Spleen (tissue), 11 donors: ENCODE results near the gene ZNF438. TPM values are rescaled to one million over a fixed set of nuclear protein-coding genes. Genes with fewer than 3 reads are reported as not detected.

Source experiments
- DNase-seq: peaks from one replicate; pipeline ENCODE4 v3.0.0-alpha.2; 2020
- H3K27ac ChIP-seq, 8 donors: fragments of 200-600 bp; sonication (generic) in 7 of 8; 1 replicate in 4 of 8; 2 replicates in 4 of 8; pipeline versions ENCODE4 v1.5.0 to v1.8.0; 2016 to 2021; ENCODE audit warnings: inconsistent platforms in 4 of 8, mild to moderate bottlenecking in 4 of 8, moderate library complexity in 1 of 8
- H3K27me3 ChIP-seq, 7 donors: fragments of 200-600 bp; sonication (generic) in 6 of 7; replicated peaks in 1 of 7; 1 replicate in 4 of 7; 2 replicates in 3 of 7; pipeline versions ENCODE4 v1.5.0 to v1.8.0; 2016 to 2021; ENCODE audit warnings: inconsistent platforms in 3 of 7, mild to moderate bottlenecking in 1 of 7
- H3K36me3 ChIP-seq, 6 donors: fragments of 200-600 bp; sonication (generic) in 5 of 6; 1 replicate in 4 of 6; 2 replicates in 2 of 6; pipeline versions ENCODE4 v1.5.0 to v1.8.0; 2016 to 2021; ENCODE audit warnings: inconsistent platforms in 2 of 6
- H3K4me1 ChIP-seq, 6 donors: fragments of 200-600 bp; sonication (generic) in 5 of 6; 1 replicate in 3 of 6; 2 replicates in 3 of 6; pipeline versions ENCODE4 v1.5.0 to v1.8.0; 2016 to 2021; ENCODE audit warnings: inconsistent platforms in 3 of 6
- H3K4me3 ChIP-seq, 8 donors: fragments of 200-600 bp; sonication (generic) in 7 of 8; 1 replicate in 4 of 8; 2 replicates in 4 of 8; pipeline versions ENCODE4 v1.5.0 to v1.8.0; 2016 to 2021; ENCODE audit warnings: inconsistent platforms in 4 of 8, mild to moderate bottlenecking in 4 of 8, moderate library complexity in 2 of 8
- H3K9me3 ChIP-seq, 8 donors: fragments of 200-600 bp; sonication (generic) in 7 of 8; 1 replicate in 4 of 8; 2 replicates in 4 of 8; pipeline versions ENCODE4 v1.5.0 to v1.8.0; 2016 to 2021; ENCODE audit warnings: inconsistent platforms in 4 of 8
- POLR2A ChIP-seq, 3 donors: fragments of 450-650 bp; IDR thresholded peaks; one replicate each; pipeline ENCODE4 v1.5.1; 2017; ENCODE audit warnings: antibody characterized with exemption in 3 of 3, mild to moderate bottlenecking in 1 of 3
- POLR2AphosphoS5 ChIP-seq, 3 donors: sonication (generic); formaldehyde crosslinking; IDR thresholded peaks; one replicate each; pipeline ENCODE4 v1.5.1; 2017; ENCODE audit warnings: antibody characterized with exemption in 3 of 3
- WGBS, 5 donors: extraction: QIAGEN DNeasy Blood & Tissue Kit in 3 of 5; methylation state at CpG; one replicate each; pipeline versions ENCODE4 v1.1.5 to v1.1.7; 2013 to 2018; 5-methylcytosine and 5-hydroxymethylcytosine counted together
- intact Hi-C: fragments of 100-400 bp; cut with DNase I; formaldehyde crosslinking; loops from one replicate; pipeline ENCODE4 v1.15.0; 2023; ENCODE audit warnings: low total_unique reads
- polyA plus RNA-seq, 3 donors: library from polyadenylated mRNA; stranded (reverse); fragments of 200-250 nt; gene quantifications; one replicate each; pipeline ENCODE4 v1.2.1, GENCODE V29; 2013
- total RNA-seq, 7 donors: library from RNA; depleted of rRNA in 3 of 7; stranded (reverse); fragments of >200 nt in 3 of 7; fragmentation: NEBNext Ultra II Directional in 4 of 7; extraction: Animal tissue kit (Norgen Biotek cat#: 25700) in 4 of 7; gene quantifications; one replicate each; pipeline versions ENCODE4 v1.1.0 to v1.2.1, GENCODE V29; 2016 to 2021
- TF ChIP-seq, protein P1 (sequence below), 11 experiments: fragments of 200-600 bp in 7 of 11; fragments of 450-650 bp in 4 of 11; sonication (generic) in 4 of 11; IDR thresholded peaks in 8 of 11; conservative IDR thresholded peaks in 3 of 11; 1 replicate in 7 of 11; 2 replicates in 4 of 11; pipeline versions ENCODE4 v1.4.0 to v1.8.0; 2016 to 2021; ENCODE audit warnings: antibody characterized with exemption in 11 of 11, inconsistent platforms in 4 of 11, mild to moderate bottlenecking in 1 of 11
- donor health status: healthy with polysubstance abuse.
- donor health status: DM: no; HTN: no; CAD: no; lungs with moderate emphysema.
- donor health status: DM: no; HTN: no; CAD: no.
- donor health status: Bipolar disorder and iron deficiency.
- donor health status: healthy.
- donor health status: DM: no; HTN: no; CAD: no.
- donor health status: DM: yes; HTN: yes; CAD: no.

Gene ZNF438
- total and polyA plus RNA-seq, 10 donors: 4.4 to 23.1 (median 13.9) TPM

- H3K36me3 ChIP-seq: peaks cover 0 to 14% (median 0%) of the 10 kb centered on the region in 6 donors
- TF ChIP-seq POLR2A (IDR thresholded peaks at IDR 0.05): no peak
- no peak for TF ChIP-seq POLR2AphosphoS5 (IDR thresholded peaks at IDR 0.05)
- TF ChIP-seq, protein P1, sequence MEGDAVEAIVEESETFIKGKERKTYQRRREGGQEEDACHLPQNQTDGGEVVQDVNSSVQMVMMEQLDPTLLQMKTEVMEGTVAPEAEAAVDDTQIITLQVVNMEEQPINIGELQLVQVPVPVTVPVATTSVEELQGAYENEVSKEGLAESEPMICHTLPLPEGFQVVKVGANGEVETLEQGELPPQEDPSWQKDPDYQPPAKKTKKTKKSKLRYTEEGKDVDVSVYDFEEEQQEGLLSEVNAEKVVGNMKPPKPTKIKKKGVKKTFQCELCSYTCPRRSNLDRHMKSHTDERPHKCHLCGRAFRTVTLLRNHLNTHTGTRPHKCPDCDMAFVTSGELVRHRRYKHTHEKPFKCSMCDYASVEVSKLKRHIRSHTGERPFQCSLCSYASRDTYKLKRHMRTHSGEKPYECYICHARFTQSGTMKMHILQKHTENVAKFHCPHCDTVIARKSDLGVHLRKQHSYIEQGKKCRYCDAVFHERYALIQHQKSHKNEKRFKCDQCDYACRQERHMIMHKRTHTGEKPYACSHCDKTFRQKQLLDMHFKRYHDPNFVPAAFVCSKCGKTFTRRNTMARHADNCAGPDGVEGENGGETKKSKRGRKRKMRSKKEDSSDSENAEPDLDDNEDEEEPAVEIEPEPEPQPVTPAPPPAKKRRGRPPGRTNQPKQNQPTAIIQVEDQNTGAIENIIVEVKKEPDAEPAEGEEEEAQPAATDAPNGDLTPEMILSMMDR (IDR thresholded peaks at IDR 0.05 in 8 of 11, conservative IDR thresholded peaks at IDR 0.05 in 3 of 11): no peak
- no peak for DNase-seq
- H3K27ac ChIP-seq: no peak overlapping the region
- no peaks in the 10 kb centered on the region for H3K4me1 ChIP-seq
- intact Hi-C loops: no loop called here
- WGBS, 5 donors: 59 to 78% (median 72%) methylated on average over 6 of the region's 6 CpGs
- no peak overlapping the region for H3K4me3 ChIP-seq
- H3K9me3 ChIP-seq: no peaks in the 10 kb centered on the region
- H3K27me3 ChIP-seq: no peaks in the 10 kb centered on the region
These were observed 57.9 kb downstream of the ZNF438 start for GRCh38 chr10:30973737-30974136.

DNA sequence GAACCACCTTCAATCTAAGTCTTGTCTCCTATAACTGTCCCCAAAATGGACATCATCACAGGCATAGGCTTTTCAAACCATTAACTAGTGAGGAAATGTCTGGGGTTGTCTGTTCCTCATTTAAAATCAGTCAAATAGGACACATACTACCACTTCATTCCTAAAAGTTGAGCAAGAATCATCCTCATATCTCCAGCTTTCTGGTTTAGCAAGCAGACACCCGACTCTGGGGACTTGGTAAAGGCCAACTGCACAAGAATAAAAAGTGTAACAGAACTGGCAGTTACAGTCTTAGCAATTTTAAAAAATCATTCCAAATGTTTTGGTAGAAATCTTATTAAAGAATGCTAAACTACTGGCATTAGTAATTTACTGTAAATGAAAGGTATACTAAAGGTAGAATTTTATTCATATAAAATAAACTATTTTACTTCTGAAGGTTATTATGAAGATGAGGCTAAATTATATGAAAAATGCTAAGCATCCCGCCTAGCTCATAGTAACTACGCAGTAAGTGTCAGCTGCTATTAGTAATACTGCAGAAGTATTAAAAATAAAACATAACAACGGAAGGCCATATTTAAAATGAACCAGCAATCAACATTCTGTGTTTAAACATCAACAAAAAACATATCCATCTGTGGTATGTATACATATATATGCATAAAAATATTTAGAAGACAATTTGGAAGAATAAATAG, 60.8 kb downstream of the ZNF438 start:
- TF ChIP-seq POLR2AphosphoS5 (IDR thresholded peaks at IDR 0.05): no peak
- no peak for TF ChIP-seq POLR2A (IDR thresholded peaks at IDR 0.05)
- TF ChIP-seq, protein P1 (IDR thresholded peaks at IDR 0.05 in 8 of 11, conservative IDR thresholded peaks at IDR 0.05 in 3 of 11): no peak
- Histone ChIP-seq H3K36me3 (peaks cover 0 to 14% (median 0%) of the 10 kb centered on the region in 6 donors), H3K4me3 (no peak overlapping the region), H3K9me3 (no peaks in the 10 kb centered on the region), H3K27ac (no peak overlapping the region), H3K4me1 (no peaks in the 10 kb centered on the region), H3K27me3 (no peaks in the 10 kb centered on the region)
- 82 to 93% (median 89%) methylated on average over 4 of the region's 4 CpGs for WGBS, 5 donors
- intact Hi-C loops: no loop called here
- DNase-seq: no peak

- no peaks in the 10 kb centered on the region for H3K9me3 ChIP-seq
- 75 to 86% (median 83%) methylated on average over 3 of the region's 3 CpGs for WGBS, 5 donors
- TF ChIP-seq, protein P1 (IDR thresholded peaks at IDR 0.05 in 8 of 11, conservative IDR thresholded peaks at IDR 0.05 in 3 of 11): no peak
- TF ChIP-seq POLR2AphosphoS5 (IDR thresholded peaks at IDR 0.05) (no peak), POLR2A (IDR thresholded peaks at IDR 0.05) (no peak)
- peaks cover 0 to 8% (median 0%) of the 10 kb centered on the region in 6 donors for H3K36me3 ChIP-seq
- peaks cover 0 to 15% (median 6%) of the 10 kb centered on the region in 6 donors for H3K4me1 ChIP-seq
- no peak overlapping the region for H3K4me3 ChIP-seq
- intact Hi-C loops: no loop called here
- no peaks in the 10 kb centered on the region for H3K27me3 ChIP-seq
- H3K27ac ChIP-seq: no peak overlapping the region
- DNase-seq: no peak
These were observed 63.0 kb downstream of the ZNF438 start for GRCh38 chr10:30968711-30969110.

DNA sequence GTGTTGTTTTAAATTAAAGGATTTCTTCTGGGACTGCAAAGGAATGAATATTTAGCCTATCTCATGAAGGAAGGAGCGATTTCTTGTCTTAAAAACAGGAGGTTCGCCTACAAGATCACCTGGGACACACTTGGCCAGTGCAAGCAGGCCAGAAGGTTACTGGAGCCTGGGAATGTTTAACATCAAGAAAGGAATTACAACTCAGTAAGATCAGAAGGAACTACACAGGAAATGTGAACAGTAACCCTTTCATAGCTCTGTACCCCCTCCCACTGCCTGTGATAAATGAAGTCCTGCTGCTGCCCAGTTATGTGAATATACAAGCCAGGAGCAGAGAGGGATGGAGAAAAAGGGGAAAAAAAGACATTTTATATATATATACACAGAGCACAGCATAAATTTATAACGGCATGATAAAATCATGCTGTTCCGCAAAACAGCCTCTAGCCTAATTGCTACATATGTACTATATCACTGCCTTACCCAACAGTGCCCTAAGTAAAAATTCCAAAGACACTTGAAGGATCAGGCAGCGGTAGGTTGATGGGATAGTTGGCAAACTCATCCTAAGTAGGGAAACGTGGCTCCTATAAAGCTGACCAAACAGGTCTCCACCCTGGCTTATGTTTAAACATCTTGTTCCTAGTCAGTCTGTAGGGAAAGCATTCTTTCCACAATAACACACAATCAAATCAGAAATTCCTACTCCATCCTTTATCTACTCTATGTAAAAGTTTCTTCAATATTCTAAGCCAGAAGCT, 63.8 kb downstream of the ZNF438 start:
- peaks cover 0 to 8% (median 0%) of the 10 kb centered on the region in 6 donors for H3K36me3 ChIP-seq
- intact Hi-C loops: no loop called here
- no peak overlapping the region for H3K27ac ChIP-seq
- H3K27me3 ChIP-seq: no peaks in the 10 kb centered on the region
- H3K9me3 ChIP-seq: no peaks in the 10 kb centered on the region
- WGBS, 5 donors: 80 to 94% (median 81%) methylated on average over 6 of the region's 6 CpGs
- no peak for DNase-seq
- no peak overlapping the region for H3K4me3 ChIP-seq
- H3K4me1 ChIP-seq: peaks cover 0 to 24% (median 9%) of the 10 kb centered on the region in 6 donors
- no peak for TF ChIP-seq POLR2AphosphoS5 (IDR thresholded peaks at IDR 0.05)
- TF ChIP-seq, protein P1 (IDR thresholded peaks at IDR 0.05 in 8 of 11, conservative IDR thresholded peaks at IDR 0.05 in 3 of 11): no peak
- no peak for TF ChIP-seq POLR2A (IDR thresholded peaks at IDR 0.05)
